ENCODE data around the gene DCLK3.
A peak's percentile ranks its signal among the peaks of the same experiment; 100 is the strongest.

DNA sequence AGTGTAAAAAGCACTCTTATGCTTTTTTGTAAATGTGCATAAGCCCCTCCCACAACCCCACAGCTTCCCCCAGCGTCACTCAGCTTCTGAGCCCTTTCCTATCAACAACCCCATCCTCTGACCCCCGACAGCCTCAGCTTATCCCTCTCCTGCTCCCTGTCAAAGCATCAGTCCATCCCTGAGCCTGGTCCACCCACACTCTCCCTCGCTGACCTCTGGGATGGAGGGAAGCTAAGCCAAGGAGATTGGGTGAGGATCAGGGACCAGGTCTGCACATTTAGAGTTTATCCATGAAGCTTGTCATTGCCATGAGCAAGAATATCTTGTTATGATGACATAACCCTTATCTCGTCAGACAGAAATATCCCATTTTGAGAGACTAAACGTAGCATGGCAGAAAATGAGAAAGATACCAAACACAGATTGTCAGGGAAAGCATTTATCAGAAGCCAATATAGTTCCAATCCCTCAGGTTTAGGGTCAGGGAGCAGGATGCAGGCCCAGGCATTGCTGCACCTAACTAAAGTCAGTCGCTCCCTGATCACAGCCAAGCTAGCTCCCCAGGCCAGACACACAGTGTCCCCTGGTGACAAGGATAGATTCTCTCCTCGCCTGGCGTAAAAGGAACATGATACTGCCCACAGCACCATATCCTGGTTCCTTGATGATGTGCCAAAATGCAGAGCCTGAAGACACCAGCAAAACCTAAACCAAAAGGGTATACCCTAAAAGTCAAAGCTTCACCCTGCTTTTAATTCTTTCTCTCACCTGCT is 66.9 kb downstream of the DCLK3 start:
- TF ChIP-seq, protein P1, sequence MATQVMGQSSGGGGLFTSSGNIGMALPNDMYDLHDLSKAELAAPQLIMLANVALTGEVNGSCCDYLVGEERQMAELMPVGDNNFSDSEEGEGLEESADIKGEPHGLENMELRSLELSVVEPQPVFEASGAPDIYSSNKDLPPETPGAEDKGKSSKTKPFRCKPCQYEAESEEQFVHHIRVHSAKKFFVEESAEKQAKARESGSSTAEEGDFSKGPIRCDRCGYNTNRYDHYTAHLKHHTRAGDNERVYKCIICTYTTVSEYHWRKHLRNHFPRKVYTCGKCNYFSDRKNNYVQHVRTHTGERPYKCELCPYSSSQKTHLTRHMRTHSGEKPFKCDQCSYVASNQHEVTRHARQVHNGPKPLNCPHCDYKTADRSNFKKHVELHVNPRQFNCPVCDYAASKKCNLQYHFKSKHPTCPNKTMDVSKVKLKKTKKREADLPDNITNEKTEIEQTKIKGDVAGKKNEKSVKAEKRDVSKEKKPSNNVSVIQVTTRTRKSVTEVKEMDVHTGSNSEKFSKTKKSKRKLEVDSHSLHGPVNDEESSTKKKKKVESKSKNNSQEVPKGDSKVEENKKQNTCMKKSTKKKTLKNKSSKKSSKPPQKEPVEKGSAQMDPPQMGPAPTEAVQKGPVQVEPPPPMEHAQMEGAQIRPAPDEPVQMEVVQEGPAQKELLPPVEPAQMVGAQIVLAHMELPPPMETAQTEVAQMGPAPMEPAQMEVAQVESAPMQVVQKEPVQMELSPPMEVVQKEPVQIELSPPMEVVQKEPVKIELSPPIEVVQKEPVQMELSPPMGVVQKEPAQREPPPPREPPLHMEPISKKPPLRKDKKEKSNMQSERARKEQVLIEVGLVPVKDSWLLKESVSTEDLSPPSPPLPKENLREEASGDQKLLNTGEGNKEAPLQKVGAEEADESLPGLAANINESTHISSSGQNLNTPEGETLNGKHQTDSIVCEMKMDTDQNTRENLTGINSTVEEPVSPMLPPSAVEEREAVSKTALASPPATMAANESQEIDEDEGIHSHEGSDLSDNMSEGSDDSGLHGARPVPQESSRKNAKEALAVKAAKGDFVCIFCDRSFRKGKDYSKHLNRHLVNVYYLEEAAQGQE (IDR thresholded peaks at IDR 0.05; ENCODE audit: low read depth), result no peak
- TF ChIP-seq RAD21 (IDR thresholded peaks at IDR 0.05; ENCODE audit: low read depth), result peak; percentile 33; the same call in 1 of the 2 replicates
- no peak for TF ChIP-seq NFIC (IDR thresholded peaks at IDR 0.05)
- no peak for TF ChIP-seq FOXM1 (IDR thresholded peaks at IDR 0.05; ENCODE audit: borderline replicate concordance, low read depth)
- TF ChIP-seq EP300 (IDR thresholded peaks at IDR 0.05; ENCODE audit: borderline replicate concordance), result no peak

Measured in Ishikawa (cell line).